ENCODE data around the gene ASB18.
"Not testable (repeated sequence)": the region's sequence is repeated elsewhere in the genome, so short reads cannot be mapped to it uniquely, and the experiment has no call there.

Gene ASB18

GRCh38 chr2:236264256-236264655 is at the start of gene ASB18:
Gene ASB18 (minus strand): TSS chr2:236264406. CDS start chr2:236264345, 61 bp downstream.
- no peak for ATAC-seq

- ATAC-seq = no peak
Measured at GRCh38 chr2:236311286-236311685, 47.1 kb upstream of the ASB18 start.

GRCh38 chr2:236309669-236310029 is 45.4 kb upstream of the ASB18 start:
- no peak for ATAC-seq

GRCh38 chr2:236308855-236309668 is 44.9 kb upstream of the ASB18 start:
- no peak for ATAC-seq

GRCh38 chr2:236307641-236308040 is 43.4 kb upstream of the ASB18 start:
- ATAC-seq = no peak

- no peak for ATAC-seq
Measured at GRCh38 chr2:236306825-236307540, 42.8 kb upstream of the ASB18 start.

GRCh38 chr2:236305964-236306605 is 41.9 kb upstream of the ASB18 start:
- no peak for ATAC-seq

GRCh38 chr2:236305531-236305930 is 41.3 kb upstream of the ASB18 start:
- no peak for ATAC-seq

- ATAC-seq = no peak
Measured at GRCh38 chr2:236303935-236304334, 39.7 kb upstream of the ASB18 start.

- no peak for ATAC-seq
Measured at GRCh38 chr2:236302555-236302954, 38.3 kb upstream of the ASB18 start.

- ATAC-seq = no peak
Measured at GRCh38 chr2:236298924-236299475, 34.8 kb upstream of the ASB18 start.

GRCh38 chr2:236295481-236295880 is 31.3 kb upstream of the ASB18 start:
- ATAC-seq = no peak

- ATAC-seq = no peak
Measured at GRCh38 chr2:236294647-236295046, 30.4 kb upstream of the ASB18 start.

- no peak for ATAC-seq
Measured at GRCh38 chr2:236293241-236293810, 29.1 kb upstream of the ASB18 start.

- no peak for ATAC-seq
Measured at GRCh38 chr2:236291911-236292310, 27.7 kb upstream of the ASB18 start.

- ATAC-seq = no peak
Measured at GRCh38 chr2:236291476-236291875, 27.3 kb upstream of the ASB18 start.

GRCh38 chr2:236290742-236291425 is 26.7 kb upstream of the ASB18 start:
- no peak for ATAC-seq

GRCh38 chr2:236289766-236290462 is 25.7 kb upstream of the ASB18 start:
- no peak for ATAC-seq

GRCh38 chr2:236288373-236288772 is 24.2 kb upstream of the ASB18 start:
- not testable (repeated sequence) for ATAC-seq

- no peak for ATAC-seq
Measured at GRCh38 chr2:236287656-236288055, 23.4 kb upstream of the ASB18 start.

- ATAC-seq = no peak
Measured at GRCh38 chr2:236286873-236287545, 22.8 kb upstream of the ASB18 start.

Data from activated CD4-positive, CD25-positive, alpha-beta regulatory T cell treated with anti-CD3 and anti-CD28 coated beads, Interleukin-2, amount 50 U/mL, for 24 hours (primary cell).